ENCODE measurements around the gene STRBP. TPM values are rescaled to one million over a fixed set of nuclear protein-coding genes. Genes with fewer than 3 reads are reported as not detected.
A peak's percentile ranks its signal among the peaks of the same experiment; 100 is the strongest.
"Not testable (repeated sequence)": the region's sequence is repeated elsewhere in the genome, so short reads cannot be mapped to it uniquely, and the experiment has no call there.

STRBP gene
- total RNA-seq, 1 donor from 2014 or later: 84.8 TPM

- FAIRE-seq (no peak), DNase-seq (ENCODE audit: low spot score in 2 of 2) (no peak)
Observed at GRCh38 chr9:123251741-123252140, 16.6 kb downstream of the STRBP start.

- no peak for FAIRE-seq
- no peak for DNase-seq (ENCODE audit: low spot score in 2 of 2)
Observed at GRCh38 chr9:123251324-123251723, 17.1 kb downstream of the STRBP start.

- FAIRE-seq (no peak), DNase-seq (ENCODE audit: low spot score in 2 of 2) (no peak)
Observed at GRCh38 chr9:123250504-123250903, 17.9 kb downstream of the STRBP start.

GRCh38 chr9:123249162-123249561, 19.2 kb downstream of the STRBP start:
- not testable (repeated sequence) for FAIRE-seq; DNase-seq (ENCODE audit: low spot score in 2 of 2)

GRCh38 chr9:123248630-123249029, 19.8 kb downstream of the STRBP start:
- FAIRE-seq (no peak), DNase-seq (ENCODE audit: low spot score in 2 of 2) (no peak)

- no peak for FAIRE-seq
- no peak for DNase-seq (ENCODE audit: low spot score in 2 of 2)
Observed at GRCh38 chr9:123246534-123246933, 21.9 kb downstream of the STRBP start.

- DNase-seq (ENCODE audit: low spot score in 2 of 2): no peak
- no peak for FAIRE-seq
Observed at GRCh38 chr9:123239726-123240125, 28.7 kb downstream of the STRBP start.

GRCh38 chr9:123238365-123238764, 30.0 kb downstream of the STRBP start:
- DNase-seq (ENCODE audit: low spot score in 2 of 2) (no peak), FAIRE-seq (no peak)

GRCh38 chr9:123237220-123237619, 31.2 kb downstream of the STRBP start:
- no peak for FAIRE-seq

GRCh38 chr9:123235448-123235847, 32.9 kb downstream of the STRBP start:
- FAIRE-seq (peak; percentile 34), DNase-seq (ENCODE audit: low spot score in 2 of 2) (no peak)

More at GRCh38 chr9:123237220-123237619, 31.2 kb downstream of the STRBP start:
- no peak for DNase-seq (ENCODE audit: low spot score in 2 of 2)

- no peak for FAIRE-seq
- DNase-seq (ENCODE audit: low spot score in 2 of 2): no peak
Observed at GRCh38 chr9:123234853-123235252, 33.5 kb downstream of the STRBP start.

- DNase-seq (ENCODE audit: low spot score in 2 of 2) (no peak), FAIRE-seq (no peak)
Observed at GRCh38 chr9:123232332-123232731, 36.1 kb downstream of the STRBP start.

- FAIRE-seq: no peak
- DNase-seq (ENCODE audit: low spot score in 2 of 2): no peak
Observed at GRCh38 chr9:123231421-123231820, 37.0 kb downstream of the STRBP start.

GRCh38 chr9:123228967-123229366, 39.4 kb downstream of the STRBP start:
- FAIRE-seq (no peak), DNase-seq (ENCODE audit: low spot score in 2 of 2) (no peak)

- no peak for FAIRE-seq
- DNase-seq (ENCODE audit: low spot score in 2 of 2): no peak
Observed at GRCh38 chr9:123225995-123226394, 42.4 kb downstream of the STRBP start.

- FAIRE-seq (no peak), DNase-seq (ENCODE audit: low spot score in 2 of 2) (peak; percentile 9 to 45)
Observed at GRCh38 chr9:123225374-123225813, 43.0 kb downstream of the STRBP start.

GRCh38 chr9:123220127-123220526, 48.3 kb downstream of the STRBP start:
- FAIRE-seq: no peak
- no peak for DNase-seq (ENCODE audit: low spot score in 2 of 2)

GRCh38 chr9:123218831-123219230, 49.6 kb downstream of the STRBP start:
- DNase-seq (ENCODE audit: low spot score in 2 of 2) (no peak), FAIRE-seq (no peak)

- DNase-seq (ENCODE audit: low spot score in 2 of 2) (no peak), FAIRE-seq (no peak)
Observed at GRCh38 chr9:123217128-123217654, 51.2 kb downstream of the STRBP start.

- no peak for DNase-seq (ENCODE audit: low spot score in 2 of 2)
- FAIRE-seq: no peak
Observed at GRCh38 chr9:123216251-123216797, 52.1 kb downstream of the STRBP start.

GRCh38 chr9:123211081-123211480, 57.3 kb downstream of the STRBP start:
- FAIRE-seq (no peak), DNase-seq (ENCODE audit: low spot score in 2 of 2) (no peak)

- DNase-seq (ENCODE audit: low spot score in 2 of 2): no peak
- FAIRE-seq: no peak
Observed at GRCh38 chr9:123208626-123209174, 59.7 kb downstream of the STRBP start.

Data from frontal cortex (tissue), 4 donors.